Measurements from ENCODE around the gene HMX1.

The HMX1 gene

GRCh38 chr4:8909548-8909947, 37.9 kb upstream of the HMX1 start:
- no peak for DNase-seq

- DNase-seq = no peak
Measured at GRCh38 chr4:8908206-8908893, 36.7 kb upstream of the HMX1 start.

GRCh38 chr4:8907596-8908205, 36.1 kb upstream of the HMX1 start:
- DNase-seq = no peak

- DNase-seq = no peak
Measured at GRCh38 chr4:8906991-8907595, 35.5 kb upstream of the HMX1 start.

- DNase-seq = no peak
Measured at GRCh38 chr4:8906668-8906970, 35.0 kb upstream of the HMX1 start.

- no peak for DNase-seq
Measured at GRCh38 chr4:8905773-8906667, 34.4 kb upstream of the HMX1 start.

GRCh38 chr4:8905226-8905772, 33.7 kb upstream of the HMX1 start:
- no peak for DNase-seq

GRCh38 chr4:8904666-8905065, 33.0 kb upstream of the HMX1 start:
- no peak for DNase-seq

GRCh38 chr4:8904041-8904501, 32.4 kb upstream of the HMX1 start:
- DNase-seq = no peak

GRCh38 chr4:8901335-8901734, 29.7 kb upstream of the HMX1 start:
- DNase-seq = no peak

GRCh38 chr4:8900588-8900987, 28.9 kb upstream of the HMX1 start:
- DNase-seq = no peak

- DNase-seq = no peak
Measured at GRCh38 chr4:8898419-8898818, 26.8 kb upstream of the HMX1 start.

- no peak for DNase-seq
Measured at GRCh38 chr4:8897251-8898167, 25.9 kb upstream of the HMX1 start.

GRCh38 chr4:8896506-8896905, 24.9 kb upstream of the HMX1 start:
- DNase-seq = no peak

GRCh38 chr4:8896071-8896470, 24.4 kb upstream of the HMX1 start:
- no peak for DNase-seq

GRCh38 chr4:8895295-8895694, 23.7 kb upstream of the HMX1 start:
- no peak for DNase-seq

- DNase-seq = no peak
Measured at GRCh38 chr4:8894424-8894816, 22.8 kb upstream of the HMX1 start.

GRCh38 chr4:8893624-8894423, 22.2 kb upstream of the HMX1 start:
- DNase-seq = no peak

GRCh38 chr4:8893227-8893623, 21.6 kb upstream of the HMX1 start:
- no peak for DNase-seq

GRCh38 chr4:8892556-8893226, 21.1 kb upstream of the HMX1 start:
- DNase-seq = no peak
